MM.1S (cell line): ENCODE results near the gene MRPS24.
A peak's percentile ranks its signal among the peaks of the same experiment; 100 is the strongest.

Source experiments
- DNase-seq: peaks from one replicate; pipeline ENCODE4 v3.0.0-alpha.2; 2015
- H2AFZ ChIP-seq: fragments of 300-600 bp; sonication (generic); 2 replicates; pipeline ENCODE4 v1.6.0; 2016; ENCODE audit warnings: antibody characterized with exemption, low read length
- H3F3A ChIP-seq: fragments of 300-600 bp; sonication (generic); 2 replicates; pipeline ENCODE4 v1.6.1; 2016; ENCODE audit warnings: mild to moderate bottlenecking, antibody characterized with exemption, low read length, moderate library complexity, mixed read lengths; ENCODE audit not compliant: insufficient read depth
- H3K27ac ChIP-seq: fragments of 300-600 bp; sonication (generic); 2 replicates; pipeline ENCODE4 v1.5.1; 2016; ENCODE audit warnings: mild to moderate bottlenecking, low read length
- H3K27me3 ChIP-seq: fragments of 300-600 bp; sonication (generic); replicated peaks from 2 replicates; pipeline ENCODE4 v1.6.0; 2016; ENCODE audit warnings: low read length; ENCODE audit not compliant: insufficient read depth
- H3K36me3 ChIP-seq: fragments of 300-600 bp; sonication (generic); replicated peaks from 2 replicates; pipeline ENCODE4 v1.6.1; 2016; ENCODE audit warnings: mild to moderate bottlenecking, low read length, mixed read lengths; ENCODE audit not compliant: insufficient read depth
- H3K4me1 ChIP-seq: fragments of 300-600 bp; sonication (generic); 2 replicates; pipeline ENCODE4 v1.6.1; 2016; ENCODE audit warnings: low read length, mixed read lengths
- H3K4me2 ChIP-seq: fragments of 300-600 bp; sonication (generic); 2 replicates; pipeline ENCODE4 v1.6.0; 2016; ENCODE audit warnings: low read depth, low read length
- H3K4me3 ChIP-seq: fragments of 300-600 bp; sonication (generic); 2 replicates; pipeline ENCODE4 v1.5.1; 2016; ENCODE audit warnings: low read length, mixed read lengths
- H3K79me2 ChIP-seq: fragments of 300-600 bp; sonication (generic); 2 replicates; pipeline ENCODE4 v1.6.1; 2016; ENCODE audit warnings: mixed run types, low read length, mixed read lengths
- H3K9ac ChIP-seq: fragments of 300-600 bp; sonication (generic); 2 replicates; pipeline ENCODE4 v1.6.1; 2016; ENCODE audit warnings: low read length, mixed read lengths
- H3K9me2 ChIP-seq: fragments of 300-600 bp; sonication (generic); replicated peaks from 2 replicates; pipeline ENCODE4 v1.6.1; 2016; ENCODE audit warnings: mild to moderate bottlenecking, low read length, mixed read lengths; ENCODE audit not compliant: insufficient read depth
- H3K9me3 ChIP-seq: fragments of 300-600 bp; sonication (generic); replicated peaks from 2 replicates; pipeline ENCODE4 v1.6.1; 2016; ENCODE audit warnings: mild to moderate bottlenecking, low read length, mixed read lengths; ENCODE audit not compliant: insufficient read depth
- H4K20me1 ChIP-seq: fragments of 300-600 bp; sonication (generic); 2 replicates; pipeline ENCODE4 v1.6.1; 2016; ENCODE audit warnings: mild to moderate bottlenecking, low read length, moderate library complexity, mixed read lengths; ENCODE audit not compliant: insufficient read depth
- EZH2 ChIP-seq: fragments of 300-600 bp; sonication (generic); optimal IDR thresholded peaks from 2 replicates; pipeline ENCODE3; 2017; ENCODE audit warnings: low read depth, mild to moderate bottlenecking, antibody characterized with exemption, low read length, mixed read lengths
- EZH2phosphoT487 ChIP-seq: fragments of 300-600 bp; sonication (generic); IDR thresholded peaks from 2 replicates; pipeline ENCODE4 v1.6.1; 2018; ENCODE audit warnings: antibody characterized with exemption, low read length
- TF ChIP-seq, protein P1 (sequence below): fragments of 300-600 bp; sonication (generic); IDR thresholded peaks from 2 replicates; pipeline ENCODE4 v1.5.1; 2016; ENCODE audit warnings: antibody characterized with exemption, low read length, mixed read lengths

Gene MRPS24

DNA sequence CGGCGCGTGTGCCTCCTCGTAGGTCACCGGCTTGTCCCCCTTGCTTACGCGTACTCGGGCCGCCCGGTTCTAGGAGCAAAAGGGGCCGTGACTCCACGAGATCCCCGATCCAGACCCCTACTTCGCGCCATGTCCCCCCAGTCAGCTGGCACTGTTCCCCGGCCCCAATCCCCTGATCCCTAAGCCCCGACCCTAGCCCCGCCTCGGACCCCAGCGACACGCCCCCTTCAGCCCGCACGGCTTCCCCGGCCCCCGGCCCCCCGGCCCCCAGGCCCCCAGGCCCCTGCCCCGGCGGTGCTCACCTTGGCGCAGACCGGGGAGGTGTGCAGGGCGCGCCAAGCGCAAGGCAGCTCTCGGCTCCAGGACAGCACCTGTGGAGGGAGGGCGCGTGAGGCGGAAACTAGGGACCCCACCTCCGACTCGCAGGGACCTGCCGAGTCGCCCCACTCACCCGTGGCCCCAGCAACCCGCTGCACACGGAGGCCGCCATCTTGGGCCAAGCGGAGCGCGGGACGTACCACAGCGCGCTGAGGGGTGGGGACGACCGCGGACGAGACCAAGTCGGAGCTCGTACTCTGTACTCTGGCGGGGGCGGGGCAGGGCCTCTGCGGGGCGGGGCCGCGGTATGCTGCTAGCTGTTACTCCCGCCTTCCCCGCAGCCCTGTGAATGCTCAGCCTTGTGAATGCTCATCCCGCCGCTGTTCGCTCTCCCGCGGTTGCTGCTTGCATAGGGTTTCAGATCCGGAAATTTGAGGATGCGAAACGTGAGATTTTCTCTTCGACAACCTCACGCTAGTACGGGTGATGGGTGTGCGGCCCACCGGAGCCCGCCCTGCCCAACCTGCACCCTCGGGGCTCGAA is at the start of gene MRPS24:
MRPS24 (minus strand) TSS at position 512 of the 861 bp plus-strand sequence; CDS start at position 490, 22 bp downstream.
- Histone ChIP-seq H3K36me3 (peaks cover 11% of the 10 kb centered on the region), H3F3A (peaks cover 25% of the 10 kb centered on the region), H4K20me1 (no peaks in the 10 kb centered on the region), H3K27ac (peak within 1 kb of the TSS; percentile 83), H3K27me3 (no peaks in the 10 kb centered on the region), H3K4me3 (peak within 1 kb of the TSS; percentile 73), H2AFZ (peak within 1 kb of the TSS; percentile 89), H3K4me2 (peak within 1 kb of the TSS; percentile 82), H3K4me1 (peaks cover 7% of the 10 kb centered on the region; the same call in 1 of the 2 replicates), H3K9me2 (no peaks in the 10 kb centered on the region), H3K9me3 (no peaks in the 10 kb centered on the region), H3K9ac (peak within 1 kb of the TSS; percentile 72), H3K79me2 (peaks cover 23% of the 10 kb centered on the region)
- peak; percentile 95 for DNase-seq
- TF ChIP-seq EZH2: no peak
- TF ChIP-seq, protein P1, sequence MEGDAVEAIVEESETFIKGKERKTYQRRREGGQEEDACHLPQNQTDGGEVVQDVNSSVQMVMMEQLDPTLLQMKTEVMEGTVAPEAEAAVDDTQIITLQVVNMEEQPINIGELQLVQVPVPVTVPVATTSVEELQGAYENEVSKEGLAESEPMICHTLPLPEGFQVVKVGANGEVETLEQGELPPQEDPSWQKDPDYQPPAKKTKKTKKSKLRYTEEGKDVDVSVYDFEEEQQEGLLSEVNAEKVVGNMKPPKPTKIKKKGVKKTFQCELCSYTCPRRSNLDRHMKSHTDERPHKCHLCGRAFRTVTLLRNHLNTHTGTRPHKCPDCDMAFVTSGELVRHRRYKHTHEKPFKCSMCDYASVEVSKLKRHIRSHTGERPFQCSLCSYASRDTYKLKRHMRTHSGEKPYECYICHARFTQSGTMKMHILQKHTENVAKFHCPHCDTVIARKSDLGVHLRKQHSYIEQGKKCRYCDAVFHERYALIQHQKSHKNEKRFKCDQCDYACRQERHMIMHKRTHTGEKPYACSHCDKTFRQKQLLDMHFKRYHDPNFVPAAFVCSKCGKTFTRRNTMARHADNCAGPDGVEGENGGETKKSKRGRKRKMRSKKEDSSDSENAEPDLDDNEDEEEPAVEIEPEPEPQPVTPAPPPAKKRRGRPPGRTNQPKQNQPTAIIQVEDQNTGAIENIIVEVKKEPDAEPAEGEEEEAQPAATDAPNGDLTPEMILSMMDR: no peak
- TF ChIP-seq EZH2phosphoT487: no peak

- no peak overlapping the region for H3K4me3 ChIP-seq
- no peaks in the 10 kb centered on the region for H3K9me2 ChIP-seq
- H3F3A ChIP-seq: no peaks in the 10 kb centered on the region
- H3K9ac ChIP-seq: no peak overlapping the region
- H3K36me3 ChIP-seq: no peaks in the 10 kb centered on the region
- H4K20me1 ChIP-seq: no peaks in the 10 kb centered on the region
- H3K4me1 ChIP-seq: peaks cover 4% of the 10 kb centered on the region; the same call in 1 of the 2 replicates
- no peak overlapping the region for H3K4me2 ChIP-seq
- H3K79me2 ChIP-seq: no peaks in the 10 kb centered on the region
- H3K27ac ChIP-seq: no peak overlapping the region
- H2AFZ ChIP-seq: no peak overlapping the region
- DNase-seq: no peak
- H3K27me3 ChIP-seq: no peaks in the 10 kb centered on the region
- TF ChIP-seq EZH2: no peak
- H3K9me3 ChIP-seq: no peaks in the 10 kb centered on the region
These were observed 46.6 kb upstream of the MRPS24 start for GRCh38 chr7:43915907-43916306.

DNA sequence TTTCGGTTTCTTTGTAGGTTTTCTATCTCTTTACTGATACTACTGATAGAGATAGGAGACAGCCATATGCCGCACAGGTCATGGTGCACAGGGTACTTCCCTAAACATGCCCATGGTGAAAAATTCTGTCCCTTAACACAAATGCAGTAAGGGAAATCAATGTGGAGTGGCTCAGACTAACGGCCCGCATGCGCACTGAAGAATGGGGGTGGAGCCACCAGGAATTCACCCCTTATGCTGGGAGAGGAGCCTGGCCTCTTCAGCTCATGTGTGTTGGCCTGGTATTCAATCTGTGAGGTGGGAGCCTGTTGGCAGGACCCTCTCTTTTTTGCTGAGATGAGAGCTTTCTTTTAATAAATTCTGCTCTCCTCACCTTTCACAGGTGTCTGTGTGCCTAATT is 45.5 kb upstream of the MRPS24 start:
- DNase-seq: no peak
- no peaks in the 10 kb centered on the region for H3K27me3 ChIP-seq
- peaks cover 4% of the 10 kb centered on the region; the same call in 1 of the 2 replicates for H3K4me1 ChIP-seq
- no peaks in the 10 kb centered on the region for H3K9me2 ChIP-seq
- H3K79me2 ChIP-seq: no peaks in the 10 kb centered on the region
- TF ChIP-seq EZH2phosphoT487: no peak
- TF ChIP-seq, protein P1: no peak
- TF ChIP-seq EZH2: no peak
- H3K27ac ChIP-seq: no peak overlapping the region
- no peaks in the 10 kb centered on the region for H3K36me3 ChIP-seq
- H3F3A ChIP-seq: no peaks in the 10 kb centered on the region
- no peaks in the 10 kb centered on the region for H3K9me3 ChIP-seq
- no peak overlapping the region for H3K4me3 ChIP-seq
- H4K20me1 ChIP-seq: no peaks in the 10 kb centered on the region
- H2AFZ ChIP-seq: no peak overlapping the region
- no peak overlapping the region for H3K9ac ChIP-seq
- H3K4me2 ChIP-seq: no peak overlapping the region
